ENCODE data around the gene LMOD3. TPM values are rescaled to one million over a fixed set of nuclear protein-coding genes. Genes with fewer than 3 reads are reported as not detected.

The LMOD3 gene
- total and polyA plus RNA-seq, 2 of the 8 experiments (the other 6 are each of a cell fraction or from before 2014, with no cell fraction given), result not detected

DNA sequence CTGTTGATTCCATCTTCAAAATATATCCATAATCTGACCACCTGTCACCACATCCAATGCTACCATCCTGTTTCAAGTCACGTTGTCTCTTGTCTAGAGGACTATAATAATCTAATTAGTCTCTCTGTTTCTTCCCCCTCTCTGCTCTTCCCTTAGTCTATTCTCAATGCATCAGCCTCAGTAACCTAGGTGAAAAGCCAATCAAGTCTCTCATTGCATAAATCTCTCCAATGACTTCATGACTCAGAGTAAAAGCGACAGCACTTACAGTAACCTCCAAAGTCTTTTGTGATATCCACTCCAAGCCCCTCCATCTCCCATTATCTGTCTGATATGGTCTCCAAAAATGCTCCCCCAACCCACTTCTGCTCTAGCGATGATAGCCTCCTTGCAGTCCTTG is 49.5 kb downstream of the LMOD3 start:
- POLR2A ChIA-PET (ENCODE audit: partially characterized antibody), result no interaction called here
- Histone ChIP-seq H3K4me3 (ENCODE audit: extremely low read depth in 1 of 4, insufficient read depth in 2 of 4, low read depth in 3 of 4, low read length in 4 of 4) (no peak overlapping the region), H3K9me3 (ENCODE audit: insufficient read depth in 2 of 2, low read depth in 1 of 2, low read length in 1 of 2) (no peaks in the 10 kb centered on the region), H3K18ac (ENCODE audit: extremely low read depth, low read length) (no peak overlapping the region), H3K27ac (ENCODE audit: low read depth, low read length) (no peak overlapping the region), H3K23me2 (ENCODE audit: low read depth, low read length) (no peaks in the 10 kb centered on the region), H2BK20ac (ENCODE audit: low read length) (no peak overlapping the region), H3K79me2 (ENCODE audit: control insufficient read depth in 1 of 2, insufficient read depth in 2 of 2, low read length in 2 of 2) (peaks cover 0 to 11% of the 10 kb centered on the region in 2 experiments; a peak in 2 of 4 replicates), H3K56ac (replicated peaks; ENCODE audit: insufficient read length, low read depth, low read length) (no peak overlapping the region), H3K14ac (ENCODE audit: insufficient read length) (no peak overlapping the region), H4K8ac (ENCODE audit: extremely low read depth, insufficient read depth, low read length) (no peak overlapping the region), H3K4me1 (replicated peaks in 1 of 4; ENCODE audit: control insufficient read depth in 3 of 4, insufficient read depth in 4 of 4, low read length in 3 of 4) (no peaks in the 10 kb centered on the region), H3K23ac (ENCODE audit: insufficient read length) (no peak overlapping the region), H2AFZ (ENCODE audit: low read length) (no peak overlapping the region), H3K27me3 (replicated peaks in 1 of 4; ENCODE audit: control insufficient read depth in 3 of 4, extremely low read depth in 1 of 4, insufficient read depth in 3 of 4, low read length in 3 of 4) (no peaks in the 10 kb centered on the region), H2BK5ac (ENCODE audit: low read depth, low read length) (no peak overlapping the region), H2BK15ac (ENCODE audit: low read length) (no peak overlapping the region), H4K5ac (ENCODE audit: insufficient read length, low read depth, low read length) (no peak overlapping the region), H2BK120ac (replicated peaks; ENCODE audit: low read depth, low read length) (no peak overlapping the region), H3K4me2 (ENCODE audit: insufficient read depth in 1 of 2, low read depth in 2 of 2, low read length in 2 of 2) (no peak overlapping the region), H3K36me3 (ENCODE audit: control insufficient read depth in 2 of 4, insufficient read depth in 4 of 4, low read length in 3 of 4) (peaks cover 0 to 17% (median 4%) of the 10 kb centered on the region in 4 experiments; a peak in 4 of 8 replicates), H3K9ac (replicated peaks in 1 of 4; ENCODE audit: extremely low read depth in 1 of 4, low read depth in 3 of 4, low read length in 3 of 4) (no peak overlapping the region), H4K91ac (replicated peaks; ENCODE audit: insufficient read length, low read length) (no peak overlapping the region), H2BK12ac (ENCODE audit: low read depth, low read length) (no peak overlapping the region), H3K4ac (replicated peaks; ENCODE audit: insufficient read length, low read depth, low read length) (no peak overlapping the region), H2AK5ac (ENCODE audit: low read depth, low read length) (no peak overlapping the region), H4K20me1 (replicated peaks in 1 of 2; ENCODE audit: control insufficient read depth in 1 of 2, insufficient read depth in 2 of 2, low read length in 2 of 2) (no peaks in the 10 kb centered on the region), H3K79me1 (ENCODE audit: low read depth, low read length) (0 out of 2 replicates have a peak, but pooled peaks cover 2% of the 10 kb centered on the region)
- TF ChIP-seq CTBP2 (IDR thresholded peaks at IDR 0.05; ENCODE audit: borderline replicate concordance, insufficient read depth, insufficient read length, low read length) (no peak), EZH2 (IDR thresholded peaks at IDR 0.05; ENCODE audit: low read depth, low read length, severe bottlenecking) (no peak), CTCF (IDR thresholded peaks at IDR 0.05; ENCODE audit: control extremely low read depth in 1 of 3, insufficient read depth in 1 of 3, low read depth in 1 of 3, low read length in 3 of 3) (no peak), RAD21 (IDR thresholded peaks at IDR 0.05 in 1 of 2, conservative IDR thresholded peaks at IDR 0.05 in 1 of 2; ENCODE audit: low read depth in 2 of 2, low read length in 2 of 2) (no peak), TAF7 (optimal IDR thresholded peaks at IDR 0.05; ENCODE audit: borderline replicate concordance, low read depth, low read length) (no peak)
- 86% methylated on average over 3 of the region's 3 CpGs; no CpG with 5 or more reads in 1 of the 2 experiments for WGBS, 2 experiments (ENCODE audit: extremely low coverage in 1 of 2, insufficient coverage in 1 of 2, insufficient read length in 1 of 2, insufficient replicate concordance in 2 of 2, low coverage in 1 of 2, low lambda C conversion rate in 2 of 2, missing lambda C conversion rate in 1 of 2)
- DNase-seq (ENCODE audit: low read depth in 1 of 2, low spot score in 2 of 2), result no peak
- FAIRE-seq, result no peak
- CTCF ChIA-PET (ENCODE audit: partially characterized antibody), result interaction anchor here (0.6 kb wide), 1 partner anchor 40 kb away, joined by 4 read pairs; no protein-coding TSS in a partner anchor

Measured in H1 (cell line).